Right lobe of liver (tissue), 4 donors: ENCODE data around the gene MAP3K12.
"Not testable (repeated sequence)": the region's sequence is repeated elsewhere in the genome, so short reads cannot be mapped to it uniquely, and the experiment has no call there.

Experiments
- CTCF ChIP-seq, 4 donors: fragments of 200-600 bp in 3 of 4; fragments of 450-650 bp in 1 of 4; IDR thresholded peaks; one replicate each; pipeline versions ENCODE4 v1.5.1 to v1.8.0; 2016 to 2022; ENCODE audit warnings: antibody characterized with exemption in 4 of 4, mild to moderate bottlenecking in 2 of 4
- POLR2A ChIP-seq: fragments of 450-650 bp; IDR thresholded peaks from one replicate; pipeline ENCODE4 v1.6.1; 2017; ENCODE audit warnings: antibody characterized with exemption, mild to moderate bottlenecking
- donor health status: DM: no; HTN: no; CAD: no.
- donor health status: DM: no; HTN: no; CAD: no.
- donor health status: DM: no; HTN: yes; CAD: no.

- not testable (repeated sequence) for TF ChIP-seq CTCF (IDR thresholded peaks at IDR 0.05); POLR2A
These were observed 17.8 kb downstream of the MAP3K12 start for GRCh38 chr12:53481458-53481857.
